Panc1 (cell line): ENCODE measurements around the gene HABP2. TPM values are rescaled to one million over a fixed set of nuclear protein-coding genes. Genes with fewer than 3 reads are reported as not detected.

Experiments
- ATAC-seq: fragments of 200-7000 bp; cut with Tn5 transposase; 2 replicates; pipeline ENCODE4 v1.9.1; 2020; ENCODE audit warnings: mild to moderate bottlenecking, moderate library complexity
- BruUV-seq: library from RNA; stranded (reverse); fragments of 400-500 nt; replicated peaks from 2 replicates; lab custom pipeline; 2021; lab: Mats Ljungman, UMichigan
- CTCF ChIA-PET: fragments of 300-600 bp; sonication (Branson Sonifier 250); formaldehyde crosslinking; loops from one replicate; lab custom pipeline; 2022; ENCODE audit warnings: antibody characterized with exemption; lab: Charles Lee
- POLR2A ChIA-PET: fragments of 300-600 bp; sonication (Branson Sonifier 250); formaldehyde crosslinking; loops from one replicate; lab custom pipeline; 2022; ENCODE audit warnings: antibody characterized with exemption; lab: Charles Lee
- DNase-seq: peaks from one replicate; pipeline ENCODE4 v3.0.0-alpha.2; 2010; ENCODE audit warnings: low read depth, low spot score
- H3K27ac ChIP-seq: 2 replicates; pipeline ENCODE4 v1.5.1; 2011; ENCODE audit warnings: mild to moderate bottlenecking, low read length, inconsistent platforms
- H3K27me3 ChIP-seq: fragments of 200-500 bp; sonication (Bioruptor generic); 2 replicates; pipeline ENCODE4 v1.6.0; 2014; ENCODE audit warnings: low read length, inconsistent platforms; ENCODE audit not compliant: control insufficient read depth, insufficient read depth
- H3K36me3 ChIP-seq: fragments of 200-500 bp; sonication (Bioruptor generic); 2 replicates; pipeline ENCODE4 v1.5.1; 2014; ENCODE audit warnings: inconsistent platforms, mild to moderate bottlenecking, low read length, moderate library complexity; ENCODE audit not compliant: control insufficient read depth, insufficient read depth
- H3K4me1 ChIP-seq: 2 replicates; pipeline ENCODE4 v1.5.1; 2011; ENCODE audit warnings: inconsistent platforms, mild to moderate bottlenecking, low read length, moderate library complexity; ENCODE audit not compliant: control insufficient read depth, insufficient read depth
- H3K4me3 ChIP-seq, 2 experiments: 2 replicates each; pipeline ENCODE4 v1.5.1; 2011 to 2012; ENCODE audit warnings: low read depth in 2 of 2, low read length in 2 of 2, mild to moderate bottlenecking in 2 of 2, inconsistent platforms in 1 of 2, moderate library complexity in 1 of 2
- H3K9me3 ChIP-seq: fragments of 200-500 bp; sonication (Bioruptor generic); 2 replicates; pipeline ENCODE4 v1.5.1; 2014; ENCODE audit warnings: low read depth, mild to moderate bottlenecking, inconsistent platforms, low read length, moderate library complexity; ENCODE audit not compliant: control insufficient read depth, insufficient read depth
- POLR2AphosphoS5 ChIP-seq: IDR thresholded peaks from 2 replicates; pipeline ENCODE4 v1.6.1; 2012; ENCODE audit warnings: mild to moderate bottlenecking, low read depth, low read length, moderate library complexity
- REST ChIP-seq, 2 experiments: IDR thresholded peaks; 2 replicates each; pipeline ENCODE4 v1.6.1; 2011 to 2012; ENCODE audit warnings: low read depth in 2 of 2, control low read depth in 1 of 2, low read length in 1 of 2, mild to moderate bottlenecking in 1 of 2, moderate library complexity in 1 of 2; ENCODE audit not compliant: insufficient read depth in 1 of 2
- SIN3A ChIP-seq: IDR thresholded peaks from 2 replicates; pipeline ENCODE4 v1.6.1; 2012; ENCODE audit warnings: low read depth, mild to moderate bottlenecking, low read length, moderate library complexity, borderline replicate concordance; ENCODE audit not compliant: insufficient read depth
- TCF7L2 ChIP-seq: IDR thresholded peaks from 2 replicates; pipeline ENCODE4 v1.6.1; 2011; ENCODE audit warnings: mild to moderate bottlenecking, low read depth, low read length, inconsistent platforms
- in situ Hi-C: cut with HindIII; loops from 2 replicates; pipeline ENCODE4 v1.10.0; 2016; ENCODE audit warnings: low sequenced_read_pairs, low pct_unique_long_range_greater_than_20kb
- intact Hi-C: fragments of 100-400 bp; cut with micrococcal nuclease; formaldehyde crosslinking; loops from one replicate; pipeline ENCODE4 v1.10.0; 2022; ENCODE audit not compliant: unreplicated experiment
- total RNA-seq: library from RNA; stranded (reverse); gene quantifications from one replicate; pipeline ENCODE4 v1.2.1, GENCODE V29; 2021; ENCODE audit not compliant: unreplicated experiment
- TF ChIP-seq, protein P1 (sequence below): fragments of 450-650 bp; IDR thresholded peaks from 2 replicates; pipeline ENCODE4 v1.5.1; 2017; ENCODE audit warnings: mild to moderate bottlenecking

HABP2 gene
- total RNA-seq, 1 experiment from 2014 or later, result 0.13 TPM

DNA sequence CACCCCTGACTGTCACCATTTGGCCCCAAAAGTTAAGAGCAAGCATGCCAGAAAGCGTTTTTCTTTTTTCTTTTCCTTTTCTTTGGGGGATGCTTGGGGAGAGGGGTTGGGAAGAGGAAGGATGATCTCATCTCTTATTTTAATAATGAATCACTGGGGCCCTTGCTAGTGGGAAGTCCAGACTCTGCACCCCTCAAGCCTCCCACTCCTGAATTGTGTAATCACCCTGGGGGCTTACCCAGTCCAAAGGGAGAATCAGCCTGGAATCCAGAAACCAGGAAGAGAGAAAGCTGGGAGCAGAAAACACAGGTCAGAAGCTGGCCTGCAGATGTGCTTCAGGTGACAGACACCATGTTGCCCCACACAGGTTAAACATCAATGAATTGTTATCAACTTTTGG is 14.7 kb upstream of the HABP2 start:
- DNase-seq, result no peak
- H3K27ac ChIP-seq, result no peak overlapping the region
- no peaks in the 10 kb centered on the region for H3K36me3 ChIP-seq
- intact Hi-C loops (no loop called here), in situ Hi-C loops (no loop called here)
- no TSS peak for BruUV-seq
- H3K9me3 ChIP-seq, result no peaks in the 10 kb centered on the region
- TF ChIP-seq SIN3A, result no peak
- no peak for TF ChIP-seq POLR2AphosphoS5
- TF ChIP-seq REST (IDR thresholded peaks at IDR 0.05; ENCODE audit: insufficient read depth in 1 of 2, low read depth in 2 of 2, low read length in 1 of 2), result no peak
- TF ChIP-seq, protein P1, sequence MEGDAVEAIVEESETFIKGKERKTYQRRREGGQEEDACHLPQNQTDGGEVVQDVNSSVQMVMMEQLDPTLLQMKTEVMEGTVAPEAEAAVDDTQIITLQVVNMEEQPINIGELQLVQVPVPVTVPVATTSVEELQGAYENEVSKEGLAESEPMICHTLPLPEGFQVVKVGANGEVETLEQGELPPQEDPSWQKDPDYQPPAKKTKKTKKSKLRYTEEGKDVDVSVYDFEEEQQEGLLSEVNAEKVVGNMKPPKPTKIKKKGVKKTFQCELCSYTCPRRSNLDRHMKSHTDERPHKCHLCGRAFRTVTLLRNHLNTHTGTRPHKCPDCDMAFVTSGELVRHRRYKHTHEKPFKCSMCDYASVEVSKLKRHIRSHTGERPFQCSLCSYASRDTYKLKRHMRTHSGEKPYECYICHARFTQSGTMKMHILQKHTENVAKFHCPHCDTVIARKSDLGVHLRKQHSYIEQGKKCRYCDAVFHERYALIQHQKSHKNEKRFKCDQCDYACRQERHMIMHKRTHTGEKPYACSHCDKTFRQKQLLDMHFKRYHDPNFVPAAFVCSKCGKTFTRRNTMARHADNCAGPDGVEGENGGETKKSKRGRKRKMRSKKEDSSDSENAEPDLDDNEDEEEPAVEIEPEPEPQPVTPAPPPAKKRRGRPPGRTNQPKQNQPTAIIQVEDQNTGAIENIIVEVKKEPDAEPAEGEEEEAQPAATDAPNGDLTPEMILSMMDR, result no peak
- no peak for TF ChIP-seq TCF7L2
- H3K4me1 ChIP-seq, result no peaks in the 10 kb centered on the region
- no peak for ATAC-seq
- H3K27me3 ChIP-seq, result peaks cover 12% of the 10 kb centered on the region
- no peak overlapping the region for H3K4me3 ChIP-seq
- ChIA-PET POLR2A (interaction anchor here (0.6 kb wide), 1 partner anchor 184 kb away, joined by 5 read pairs; no protein-coding TSS in a partner anchor), CTCF (no interaction called here)

DNA sequence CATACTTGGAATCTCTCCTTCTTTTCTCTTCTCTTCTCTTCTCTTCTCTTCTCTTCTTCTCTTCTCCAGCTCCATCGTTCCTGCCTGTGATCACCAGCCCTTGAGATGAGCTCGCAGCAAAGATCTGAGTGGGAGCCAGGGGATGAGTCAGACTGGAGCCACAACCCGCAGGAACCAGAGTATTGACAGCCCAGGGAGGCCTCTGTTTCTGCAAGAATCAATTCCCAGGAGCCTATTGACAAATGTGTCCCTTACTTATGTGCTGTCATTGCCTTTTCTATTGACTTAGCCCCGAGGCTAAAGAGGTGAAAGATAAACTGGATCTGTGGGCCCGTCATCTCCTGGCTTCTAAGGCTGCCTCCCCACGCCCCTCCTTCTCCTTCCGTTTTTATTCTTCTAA is 13.1 kb upstream of the HABP2 start:
- DNase-seq (no peak), ATAC-seq (no peak)
- H3K27ac ChIP-seq, result no peak overlapping the region
- CTCF ChIA-PET, result no interaction called here
- BruUV-seq, result no TSS peak
- H3K4me1 ChIP-seq, result no peaks in the 10 kb centered on the region
- no peaks in the 10 kb centered on the region for H3K36me3 ChIP-seq
- POLR2A ChIA-PET, result no interaction called here
- H3K4me3 ChIP-seq, result no peak overlapping the region
- no peaks in the 10 kb centered on the region for H3K9me3 ChIP-seq
- TF ChIP-seq, protein P1, result no peak
- TF ChIP-seq SIN3A (no peak), TCF7L2 (no peak), REST (IDR thresholded peaks at IDR 0.05; ENCODE audit: insufficient read depth in 1 of 2, low read depth in 2 of 2, low read length in 1 of 2) (no peak), POLR2AphosphoS5 (no peak)
- in situ Hi-C loops (no loop called here), intact Hi-C loops (no loop called here)
- peaks cover 20% of the 10 kb centered on the region for H3K27me3 ChIP-seq
